Liver (tissue), 9 donors: ENCODE results near the gene SNX32. TPM values are rescaled to one million over a fixed set of nuclear protein-coding genes. Genes with fewer than 3 reads are reported as not detected.

Experiments used
- DNase-seq: peaks from one replicate; pipeline ENCODE4 v3.0.0-alpha.2; 2017; ENCODE audit warnings: low spot score
- H3K27ac ChIP-seq, 2 donors: one replicate each; pipeline ENCODE4 v1.7.0; 2013; ENCODE audit warnings: inconsistent platforms in 2 of 2, low read length in 2 of 2, control low read depth in 1 of 2, low read depth in 1 of 2, mild to moderate bottlenecking in 1 of 2
- H3K27me3 ChIP-seq, 4 donors: one replicate each; pipeline versions ENCODE4 v1.6.1 to v1.7.0; 2013; ENCODE audit warnings: low read length in 3 of 4, inconsistent platforms in 1 of 4, mild to moderate bottlenecking in 1 of 4, moderate library complexity in 1 of 4; ENCODE audit not compliant: control insufficient read depth in 4 of 4, insufficient read depth in 4 of 4
- H3K36me3 ChIP-seq, 4 donors: one replicate each; pipeline versions ENCODE4 v1.6.1 to v1.7.0; 2013; ENCODE audit warnings: low read length in 3 of 4, mild to moderate bottlenecking in 3 of 4, low read depth in 1 of 4, moderate library complexity in 1 of 4; ENCODE audit not compliant: control insufficient read depth in 4 of 4, insufficient read depth in 3 of 4
- H3K4me1 ChIP-seq, 4 donors: one replicate each; pipeline versions ENCODE4 v1.6.1 to v1.7.0; 2013; ENCODE audit warnings: low read length in 3 of 4, mild to moderate bottlenecking in 3 of 4, moderate library complexity in 1 of 4; ENCODE audit not compliant: control insufficient read depth in 4 of 4, insufficient read depth in 4 of 4
- H3K4me3 ChIP-seq, 3 donors: one replicate each; pipeline versions ENCODE4 v1.6.1 to v1.7.0; 2013; ENCODE audit warnings: low read length in 3 of 3, control low read depth in 1 of 3, low read depth in 1 of 3, mild to moderate bottlenecking in 1 of 3
- H3K9ac ChIP-seq, 2 donors: one replicate each; pipeline ENCODE4 v1.7.0; 2013; ENCODE audit warnings: low read length in 2 of 2, mild to moderate bottlenecking in 2 of 2, moderate library complexity in 2 of 2, control low read depth in 1 of 2, low read depth in 1 of 2
- H3K9me3 ChIP-seq, 4 donors: one replicate each; pipeline versions ENCODE4 v1.6.1 to v1.7.0; 2013; ENCODE audit warnings: low read length in 3 of 4; ENCODE audit not compliant: control insufficient read depth in 4 of 4
- ATF3 ChIP-seq: IDR thresholded peaks from 2 replicates; pipeline ENCODE4 v1.6.1; 2016; ENCODE audit warnings: antibody characterized with exemption
- CTCF ChIP-seq: fragments of 150-350 bp; IDR thresholded peaks from 2 replicates; pipeline ENCODE4 v1.5.1; 2017; ENCODE audit warnings: improper control_type of control experiment, low read depth, low read length; ENCODE audit not compliant: missing input control
- EGR1 ChIP-seq, 2 donors: IDR thresholded peaks; 2 replicates each; pipeline ENCODE4 v1.6.1; 2016 to 2018; ENCODE audit warnings: antibody characterized with exemption in 2 of 2, low read depth in 2 of 2
- FOXA1 ChIP-seq: IDR thresholded peaks from 2 replicates; pipeline ENCODE4 v1.6.1; 2016; ENCODE audit warnings: antibody characterized with exemption
- FOXA2 ChIP-seq: IDR thresholded peaks from 2 replicates; pipeline ENCODE4 v1.6.1; 2016; ENCODE audit warnings: antibody characterized with exemption
- GABPA ChIP-seq, 2 donors: IDR thresholded peaks in 1 of 2; conservative IDR thresholded peaks in 1 of 2; 2 replicates each; pipeline ENCODE4 v1.6.1; 2016; ENCODE audit warnings: antibody characterized with exemption in 2 of 2, mild to moderate bottlenecking in 1 of 2, moderate library complexity in 1 of 2
- HNF4A ChIP-seq, 2 donors: conservative IDR thresholded peaks; 2 replicates each; pipeline ENCODE4 v1.6.1; 2016; ENCODE audit warnings: antibody characterized with exemption in 2 of 2, mild to moderate bottlenecking in 2 of 2
- HNF4G ChIP-seq: IDR thresholded peaks from 2 replicates; pipeline ENCODE4 v1.6.1; 2016; ENCODE audit warnings: antibody characterized with exemption
- JUND ChIP-seq, 2 donors: IDR thresholded peaks; 2 replicates each; pipeline ENCODE4 v1.6.1; 2016; ENCODE audit warnings: antibody characterized with exemption in 2 of 2
- MAX ChIP-seq: IDR thresholded peaks from 2 replicates; pipeline ENCODE4 v1.6.1; 2016; ENCODE audit warnings: antibody characterized with exemption
- NR2F2 ChIP-seq: IDR thresholded peaks from 2 replicates; pipeline ENCODE4 v1.6.1; 2016; ENCODE audit warnings: antibody characterized with exemption
- REST ChIP-seq: IDR thresholded peaks from 2 replicates; pipeline ENCODE4 v1.6.1; 2016; ENCODE audit warnings: antibody characterized with exemption, mild to moderate bottlenecking
- RXRA ChIP-seq, 2 donors: IDR thresholded peaks; 2 replicates each; pipeline ENCODE4 v1.6.1; 2017 to 2018; ENCODE audit warnings: antibody characterized with exemption in 2 of 2, mild to moderate bottlenecking in 1 of 2
- SP1 ChIP-seq: IDR thresholded peaks from 2 replicates; pipeline ENCODE4 v1.6.1; 2018; ENCODE audit warnings: antibody characterized with exemption, mild to moderate bottlenecking
- TAF1 ChIP-seq: conservative IDR thresholded peaks from 2 replicates; pipeline ENCODE4 v1.6.1; 2016; ENCODE audit warnings: antibody characterized with exemption, mild to moderate bottlenecking
- YY1 ChIP-seq: IDR thresholded peaks from 2 replicates; pipeline ENCODE4 v1.6.1; 2016; ENCODE audit warnings: antibody characterized with exemption, mild to moderate bottlenecking
- WGBS: extraction: QIAGEN DNeasy Blood & Tissue Kit; methylation state at CpG from one replicate; pipeline ENCODE4 v1.1.7; 2013; 5-methylcytosine and 5-hydroxymethylcytosine counted together
- polyA plus RNA-seq, 2 donors: library from polyadenylated mRNA; stranded (reverse) in 1 of 2; unstranded in 1 of 2; fragments of 200-250 nt in 1 of 2; fragments of >200 nt in 1 of 2; fragmentation: Nextera tagmentation in 1 of 2; extraction: Ambion mirVana in 1 of 2; gene quantifications; one replicate each; pipeline versions ENCODE4 v1.2.1 to v1.2.3, GENCODE V29; 2013 to 2015
- total RNA-seq, 2 donors: library from RNA; depleted of rRNA; stranded (reverse); fragments of >200 nt; gene quantifications; one replicate each; pipeline ENCODE4 v1.2.3, GENCODE V29; 2014
- TF ChIP-seq, protein P1 (sequence below): IDR thresholded peaks from 2 replicates; pipeline ENCODE4 v1.6.1; 2016; ENCODE audit warnings: antibody characterized with exemption
- donor health status: healthy.
- donor health status: healthy.
- donor health status: healthy.
- donor health status: healthy.
- donor health status: healthy.

SNX32 gene
- total and polyA plus RNA-seq, 4 donors: under 0.01 to 0.38 (median 0.06) TPM

DNA sequence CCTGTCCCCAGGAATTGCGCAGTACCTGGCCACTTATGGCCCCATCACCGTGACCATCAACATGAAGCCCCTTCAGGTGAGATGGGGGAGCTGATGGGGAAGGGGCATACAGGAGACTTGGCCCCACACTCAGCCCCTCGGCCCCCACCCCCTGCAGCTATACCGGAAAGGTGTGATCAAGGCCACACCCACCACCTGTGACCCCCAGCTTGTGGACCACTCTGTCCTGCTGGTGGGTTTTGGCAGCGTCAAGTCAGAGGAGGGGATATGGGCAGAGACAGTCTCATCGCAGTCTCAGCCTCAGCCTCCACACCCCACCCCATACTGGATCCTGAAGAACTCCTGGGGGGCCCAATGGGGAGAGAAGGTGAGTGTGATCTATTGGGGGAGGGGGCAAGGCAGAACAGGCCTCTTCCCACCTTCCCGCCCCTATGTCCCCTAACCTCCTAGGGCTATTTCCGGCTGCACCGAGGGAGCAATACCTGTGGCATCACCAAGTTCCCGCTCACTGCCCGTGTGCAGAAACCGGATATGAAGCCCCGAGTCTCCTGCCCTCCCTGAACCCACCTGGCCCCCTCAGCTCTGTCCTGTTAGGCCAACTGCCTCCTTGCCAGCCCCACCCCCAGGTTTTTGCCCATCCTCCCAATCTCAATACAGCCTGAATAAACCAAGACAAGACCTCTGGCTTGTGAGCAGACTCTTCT, 49.4 kb downstream of the SNX32 start:
- H3K9ac ChIP-seq: no peak overlapping the region
- WGBS: 94% methylated on average over 13 of the region's 13 CpGs
- no peaks in the 10 kb centered on the region for H3K27me3 ChIP-seq
- H3K4me1 ChIP-seq: peaks cover 5 to 19% (median 9%) of the 10 kb centered on the region in 4 donors
- no peak overlapping the region for H3K4me3 ChIP-seq
- H3K9me3 ChIP-seq: no peaks in the 10 kb centered on the region
- H3K27ac ChIP-seq: no peak overlapping the region
- H3K36me3 ChIP-seq: peaks cover 2 to 12% (median 3%) of the 10 kb centered on the region in 4 donors
- no peak for DNase-seq
- no peak for TF ChIP-seq CTCF
- TF ChIP-seq HNF4A (conservative IDR thresholded peaks at IDR 0.05): no peak
- TF ChIP-seq ATF3: no peak
- TF ChIP-seq EGR1 (IDR thresholded peaks at IDR 0.05; ENCODE audit: low read depth in 2 of 2): no peak
- no peak for TF ChIP-seq REST
- TF ChIP-seq TAF1: no peak
- no peak for TF ChIP-seq JUND (IDR thresholded peaks at IDR 0.05)
- TF ChIP-seq GABPA (IDR thresholded peaks at IDR 0.05 in 1 of 2, conservative IDR thresholded peaks at IDR 0.05 in 1 of 2): no peak
- no peak for TF ChIP-seq FOXA2
- TF ChIP-seq MAX: no peak
- TF ChIP-seq RXRA (IDR thresholded peaks at IDR 0.05): no peak
- no peak for TF ChIP-seq SP1
- no peak for TF ChIP-seq YY1
- no peak for TF ChIP-seq HNF4G
- TF ChIP-seq FOXA1: no peak
- TF ChIP-seq, protein P1, sequence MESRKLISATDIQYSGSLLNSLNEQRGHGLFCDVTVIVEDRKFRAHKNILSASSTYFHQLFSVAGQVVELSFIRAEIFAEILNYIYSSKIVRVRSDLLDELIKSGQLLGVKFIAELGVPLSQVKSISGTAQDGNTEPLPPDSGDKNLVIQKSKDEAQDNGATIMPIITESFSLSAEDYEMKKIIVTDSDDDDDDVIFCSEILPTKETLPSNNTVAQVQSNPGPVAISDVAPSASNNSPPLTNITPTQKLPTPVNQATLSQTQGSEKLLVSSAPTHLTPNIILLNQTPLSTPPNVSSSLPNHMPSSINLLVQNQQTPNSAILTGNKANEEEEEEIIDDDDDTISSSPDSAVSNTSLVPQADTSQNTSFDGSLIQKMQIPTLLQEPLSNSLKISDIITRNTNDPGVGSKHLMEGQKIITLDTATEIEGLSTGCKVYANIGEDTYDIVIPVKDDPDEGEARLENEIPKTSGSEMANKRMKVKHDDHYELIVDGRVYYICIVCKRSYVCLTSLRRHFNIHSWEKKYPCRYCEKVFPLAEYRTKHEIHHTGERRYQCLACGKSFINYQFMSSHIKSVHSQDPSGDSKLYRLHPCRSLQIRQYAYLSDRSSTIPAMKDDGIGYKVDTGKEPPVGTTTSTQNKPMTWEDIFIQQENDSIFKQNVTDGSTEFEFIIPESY: no peak
- no peak for TF ChIP-seq NR2F2
